ENCODE data around the gene CSAD.

Gene CSAD, protein sequence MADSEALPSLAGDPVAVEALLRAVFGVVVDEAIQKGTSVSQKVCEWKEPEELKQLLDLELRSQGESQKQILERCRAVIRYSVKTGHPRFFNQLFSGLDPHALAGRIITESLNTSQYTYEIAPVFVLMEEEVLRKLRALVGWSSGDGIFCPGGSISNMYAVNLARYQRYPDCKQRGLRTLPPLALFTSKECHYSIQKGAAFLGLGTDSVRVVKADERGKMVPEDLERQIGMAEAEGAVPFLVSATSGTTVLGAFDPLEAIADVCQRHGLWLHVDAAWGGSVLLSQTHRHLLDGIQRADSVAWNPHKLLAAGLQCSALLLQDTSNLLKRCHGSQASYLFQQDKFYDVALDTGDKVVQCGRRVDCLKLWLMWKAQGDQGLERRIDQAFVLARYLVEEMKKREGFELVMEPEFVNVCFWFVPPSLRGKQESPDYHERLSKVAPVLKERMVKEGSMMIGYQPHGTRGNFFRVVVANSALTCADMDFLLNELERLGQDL

DNA sequence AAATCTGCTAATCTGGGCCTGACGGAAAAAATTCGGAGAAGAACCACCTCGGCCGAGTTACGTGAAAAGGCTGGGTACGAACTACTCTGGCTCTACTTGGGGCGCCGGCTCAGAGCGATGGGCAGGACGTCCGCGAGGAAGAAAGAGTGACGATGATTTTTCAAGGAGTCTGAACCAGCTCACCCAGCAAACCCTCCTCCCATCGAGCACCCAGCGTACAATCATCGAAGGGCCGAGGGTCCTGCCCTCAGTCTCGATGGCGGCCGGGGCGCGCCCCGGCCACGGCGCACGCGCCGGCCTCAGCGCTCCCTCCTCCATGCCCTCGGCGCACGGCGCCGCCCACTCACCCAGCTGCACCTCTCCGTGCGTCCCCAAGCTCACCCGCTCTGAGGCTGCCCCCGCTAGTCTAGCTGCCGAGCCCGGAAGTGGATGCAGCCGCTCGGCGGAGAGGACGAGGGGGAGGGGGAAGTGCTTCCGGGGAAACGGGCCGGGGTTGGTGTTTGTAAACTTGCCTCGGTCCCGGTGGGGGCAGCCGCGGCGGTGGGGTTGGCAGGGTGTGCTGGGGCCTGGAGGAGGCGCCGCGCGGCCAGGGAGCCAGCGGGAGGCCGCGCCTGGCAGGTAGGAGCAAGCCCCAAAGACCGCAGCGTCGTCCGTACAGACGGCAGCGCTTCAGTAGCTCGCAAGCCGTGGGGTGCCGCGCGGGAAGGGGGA lies at the start of gene CSAD, which contains the start of gene ZNF740:
Gene CSAD, minus strand, starts transcription at position 706 of the 711 bp plus-strand sequence. CDS start 7,455 bp downstream, outside the sequence.
Gene ZNF740, plus strand, starts transcription at position 503 of the 711 bp plus-strand sequence. CDS start 1,262 bp downstream, outside the sequence.
- peak; percentile 91 to 96 for DNase-seq (ENCODE audit: low read depth in 2 of 2)

DNA sequence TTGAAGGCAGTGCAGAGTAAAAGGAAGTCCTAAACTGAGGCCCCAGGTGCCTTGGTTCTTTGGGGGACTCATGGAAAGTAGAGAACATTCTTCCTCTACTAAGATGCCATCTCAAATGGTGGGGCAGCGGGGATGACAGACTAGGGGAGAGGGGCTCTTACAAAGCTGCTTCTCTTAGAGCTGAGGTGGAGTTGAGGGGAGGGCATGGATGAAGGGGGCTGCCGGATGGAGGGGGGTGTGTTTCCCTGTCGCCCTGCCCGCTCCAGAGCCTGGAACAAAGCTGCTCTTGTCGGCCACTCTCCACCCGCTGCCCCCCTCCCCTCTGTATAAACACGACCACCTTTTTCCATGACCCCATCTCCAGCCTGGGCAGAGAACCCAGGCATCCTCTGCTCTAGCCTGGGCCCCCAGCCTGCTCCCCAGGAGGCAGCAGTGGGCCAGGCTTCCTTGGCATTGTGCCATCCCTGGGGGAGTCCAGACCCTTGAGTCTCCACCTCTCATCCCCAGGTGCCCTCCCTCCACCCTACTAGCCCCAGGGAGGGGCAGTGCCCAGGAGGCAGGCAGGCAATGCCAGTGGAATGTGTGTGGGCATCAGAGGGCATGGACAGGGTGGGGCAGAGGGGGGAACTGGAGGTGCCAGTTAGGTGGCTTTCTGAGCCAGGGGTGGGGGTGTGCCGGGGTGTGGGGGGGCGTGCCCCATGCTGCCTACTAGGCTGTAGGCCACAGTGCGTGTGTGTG lies 49.6 kb upstream of the CSAD start:
- no peak for DNase-seq (ENCODE audit: low read depth in 2 of 2)

DNA sequence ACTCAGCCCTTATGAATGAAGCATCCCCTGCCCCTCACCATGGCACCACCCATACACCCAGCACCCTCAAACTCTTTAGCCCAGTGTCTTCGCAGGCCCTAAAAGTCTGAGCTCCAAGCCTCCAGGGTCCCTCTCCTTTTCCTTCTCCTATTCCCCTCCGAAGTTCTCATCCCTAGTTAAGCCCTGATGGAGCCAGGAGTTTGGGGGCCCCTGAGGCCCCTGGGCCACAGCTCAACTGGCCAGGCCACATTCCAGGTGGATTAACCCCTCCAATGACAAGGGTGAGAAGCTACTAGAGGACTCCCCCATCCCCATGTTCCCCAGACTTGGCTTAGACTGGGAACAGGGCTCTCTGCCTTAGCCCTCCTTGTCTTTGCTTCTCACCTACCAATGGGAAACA lies 48.7 kb upstream of the CSAD start:
- no peak for DNase-seq (ENCODE audit: low read depth in 2 of 2)

DNA sequence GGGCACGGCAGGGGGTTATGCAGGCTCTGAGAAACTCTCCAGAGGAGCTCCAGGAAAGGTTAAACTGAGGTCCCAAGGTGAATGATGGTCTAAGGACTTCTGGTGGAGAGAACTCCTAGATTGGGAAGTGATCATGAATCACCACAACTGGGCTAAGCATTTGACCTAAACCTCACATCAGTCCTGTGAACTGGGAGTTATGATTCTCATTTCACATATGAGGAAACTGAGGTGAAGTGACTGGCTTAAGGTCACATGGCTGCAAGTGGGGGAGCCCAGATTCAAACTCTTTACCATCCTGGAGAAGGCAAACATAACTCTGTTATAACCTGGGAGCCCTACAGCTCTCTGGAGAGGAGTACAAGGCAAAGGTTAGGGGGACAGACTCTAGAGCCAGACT lies 47.1 kb upstream of the CSAD start:
- DNase-seq (ENCODE audit: low read depth in 2 of 2): no peak

DNA sequence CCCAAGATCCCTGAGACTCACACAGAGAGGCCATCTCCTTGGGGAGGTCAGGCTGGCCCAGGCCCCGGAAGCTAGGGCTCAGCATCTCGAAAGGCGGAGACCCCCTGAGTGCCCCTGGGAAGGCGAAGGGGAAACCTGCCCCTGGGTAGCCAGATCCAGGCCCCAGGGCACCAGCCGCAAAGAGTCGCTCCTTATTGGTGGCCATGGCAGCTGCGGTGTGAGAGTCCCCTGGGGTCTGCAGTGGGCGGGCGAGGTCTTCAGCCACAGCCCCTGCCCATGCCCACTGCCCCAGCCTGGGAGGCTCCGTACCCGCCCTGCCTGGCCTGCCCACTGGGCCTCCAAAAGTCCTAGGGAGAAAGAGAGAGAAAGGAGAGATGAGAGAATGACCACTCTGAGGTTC lies 46.6 kb upstream of the CSAD start:
- no peak for DNase-seq (ENCODE audit: low read depth in 2 of 2)

DNA sequence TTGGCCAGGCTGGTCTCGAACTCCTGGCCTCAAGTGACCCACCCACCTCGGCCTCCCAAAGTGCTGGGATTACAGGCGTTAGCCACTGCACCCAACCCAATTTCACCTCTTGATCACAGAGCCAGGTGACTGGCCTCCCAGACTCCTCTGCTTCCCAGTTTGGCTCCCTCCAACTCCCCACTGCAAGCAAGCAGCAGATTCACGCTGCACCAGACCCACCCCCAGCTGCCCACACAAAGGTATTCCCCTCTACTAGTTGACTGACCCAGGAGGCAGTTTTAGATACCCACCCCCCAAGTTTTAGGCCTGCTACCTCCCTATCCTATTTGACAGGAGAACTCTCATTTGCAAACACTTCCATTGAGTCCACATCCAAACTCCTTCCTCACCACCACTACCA lies 46.1 kb upstream of the CSAD start:
- no peak for DNase-seq (ENCODE audit: low read depth in 2 of 2)

DNA sequence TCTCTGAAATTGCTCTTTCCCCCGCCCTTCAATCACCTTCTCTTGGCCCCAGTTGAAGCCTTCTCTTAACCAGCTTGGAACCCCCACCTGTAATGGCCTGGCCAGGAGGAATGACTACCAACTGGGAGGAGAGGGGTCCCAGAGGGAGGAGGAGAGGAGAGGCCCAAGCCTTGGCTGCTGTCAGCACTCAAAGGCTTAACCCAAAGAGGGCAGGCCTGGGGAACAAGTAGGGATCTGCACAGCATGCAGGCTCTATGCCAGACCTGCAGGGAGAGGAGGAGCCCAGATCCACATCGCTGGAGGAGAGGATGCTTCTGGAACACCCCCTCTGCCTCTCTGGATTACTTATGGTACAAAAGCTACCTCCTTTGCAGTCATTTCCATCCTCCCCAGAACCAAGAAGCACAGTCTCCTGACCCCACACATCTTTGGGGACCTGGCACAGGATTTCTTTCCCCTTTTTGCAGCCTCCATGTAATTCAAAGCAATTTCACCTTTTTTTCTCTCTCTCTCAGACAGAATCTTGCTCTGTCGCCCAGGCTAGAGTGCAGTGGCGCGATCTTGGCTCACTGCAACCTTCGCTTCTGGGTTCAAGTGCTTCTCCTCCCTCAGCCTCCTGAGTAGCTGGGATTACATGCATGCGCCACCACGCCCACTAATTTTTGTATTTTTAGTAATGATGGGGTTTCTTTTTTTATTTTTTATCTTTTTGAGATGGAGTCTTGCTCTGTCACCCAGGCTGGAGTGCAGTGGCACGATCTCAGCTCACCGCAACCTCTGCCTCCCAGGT lies 45.1 kb upstream of the CSAD start:
- DNase-seq (ENCODE audit: low read depth in 2 of 2): no peak

DNA sequence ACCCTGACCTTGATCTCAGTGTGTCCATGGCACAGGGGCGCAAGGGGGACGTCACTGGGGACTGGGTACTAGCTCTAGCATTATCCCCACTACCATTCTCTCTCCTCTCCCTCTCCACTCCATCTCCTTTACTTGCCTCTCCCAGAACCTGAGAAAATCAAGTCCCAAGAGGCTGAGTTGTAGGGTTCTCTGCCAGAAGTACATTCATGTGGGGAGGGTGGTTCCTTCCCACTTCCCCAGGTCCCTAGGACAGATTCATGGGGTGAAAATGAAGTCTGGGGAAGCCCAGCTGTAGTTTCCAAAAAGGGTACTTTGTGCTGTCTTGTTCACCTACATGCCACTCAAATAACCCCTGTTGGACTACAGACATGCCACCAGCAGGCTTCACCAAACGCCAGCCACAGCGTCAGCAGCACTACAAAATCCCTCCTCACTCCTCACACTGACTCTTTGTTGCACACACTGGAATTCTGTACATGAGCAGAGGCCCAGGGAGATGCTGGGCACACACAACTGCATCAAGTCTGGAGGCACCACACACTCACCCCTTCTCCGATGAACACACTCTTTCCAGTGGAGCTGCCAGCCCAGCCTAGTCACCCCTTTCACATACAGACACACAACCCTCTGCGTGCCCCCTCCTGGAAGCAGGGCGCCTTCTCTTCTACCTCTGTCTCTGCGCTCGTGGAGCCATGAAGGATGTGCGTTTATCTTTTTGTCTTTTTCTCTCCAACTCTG lies 44.3 kb upstream of the CSAD start:
- no peak for DNase-seq (ENCODE audit: low read depth in 2 of 2)

DNA sequence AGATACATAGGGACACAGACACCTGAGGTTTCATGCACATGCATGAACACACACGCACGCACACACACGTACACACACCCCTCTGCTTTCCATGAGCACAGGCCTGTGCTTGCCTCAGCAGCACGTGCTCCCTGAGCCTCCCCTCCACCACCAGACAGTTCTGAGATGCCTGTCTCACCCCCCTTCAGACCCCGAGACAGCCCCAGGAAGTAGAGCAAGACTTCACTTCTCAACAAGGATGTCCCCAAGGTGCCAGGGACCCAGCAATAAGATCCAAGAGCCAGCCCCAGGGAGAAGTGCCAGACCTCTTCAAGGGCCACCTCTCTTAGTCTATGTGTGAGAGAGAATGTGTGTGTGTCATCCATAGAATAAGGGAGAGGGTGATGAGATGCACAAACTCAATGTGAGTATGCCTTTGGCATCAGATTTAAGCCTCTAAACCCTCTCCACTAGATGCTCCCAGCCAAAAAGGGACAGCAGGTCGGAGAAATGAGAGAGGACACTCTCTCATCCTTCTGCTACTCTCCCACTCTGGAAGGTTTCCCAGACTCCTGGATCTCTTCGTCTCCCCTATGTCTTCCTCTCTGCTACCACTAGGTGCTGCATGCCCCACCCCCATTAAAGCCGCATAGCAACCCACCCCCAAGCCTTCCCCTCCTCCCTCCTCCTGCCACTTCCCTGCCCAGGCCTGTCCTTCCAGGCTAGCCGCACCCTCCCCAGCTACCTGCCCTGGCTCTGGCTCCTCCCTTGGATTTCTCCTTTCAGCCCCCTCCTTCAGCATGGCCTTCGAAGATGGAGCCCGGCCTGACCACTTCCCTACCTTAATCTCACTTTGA lies 43.6 kb upstream of the CSAD start:
- DNase-seq (ENCODE audit: low read depth in 2 of 2): no peak

DNA sequence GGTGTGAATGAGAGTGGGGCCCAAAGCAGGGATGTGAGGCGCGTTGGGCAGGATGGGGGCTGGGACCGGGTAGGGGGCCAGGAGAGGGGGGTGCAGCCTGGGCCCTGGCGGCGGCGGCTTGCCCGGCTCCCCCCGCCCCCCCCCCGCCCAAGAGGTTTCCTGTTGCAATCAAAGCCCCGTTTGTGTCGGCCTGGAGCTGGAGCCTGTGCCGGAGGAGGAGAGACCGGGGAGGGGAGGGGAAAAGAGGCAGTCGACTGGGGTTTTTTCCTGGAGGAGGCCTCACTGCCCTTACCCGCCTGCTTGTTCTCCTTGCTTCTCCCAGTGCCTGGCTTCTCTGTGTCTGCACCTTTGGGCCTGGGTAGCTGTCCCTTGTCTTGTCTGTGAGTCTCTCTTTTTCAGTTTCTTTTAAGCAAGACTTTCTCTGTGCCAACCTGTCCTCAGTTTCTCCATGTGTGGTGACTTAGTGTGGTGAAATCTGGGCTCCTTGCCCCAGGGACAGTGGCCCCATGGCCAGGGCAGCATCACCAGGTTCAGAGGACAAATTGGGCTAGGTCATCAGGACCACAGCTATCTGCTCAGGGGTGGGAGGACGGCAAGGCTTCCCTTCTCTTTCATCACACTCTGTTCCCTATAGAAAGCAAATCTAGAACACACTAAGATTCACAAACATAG lies 42.8 kb upstream of the CSAD start:
- no peak for DNase-seq (ENCODE audit: low read depth in 2 of 2)

DNA sequence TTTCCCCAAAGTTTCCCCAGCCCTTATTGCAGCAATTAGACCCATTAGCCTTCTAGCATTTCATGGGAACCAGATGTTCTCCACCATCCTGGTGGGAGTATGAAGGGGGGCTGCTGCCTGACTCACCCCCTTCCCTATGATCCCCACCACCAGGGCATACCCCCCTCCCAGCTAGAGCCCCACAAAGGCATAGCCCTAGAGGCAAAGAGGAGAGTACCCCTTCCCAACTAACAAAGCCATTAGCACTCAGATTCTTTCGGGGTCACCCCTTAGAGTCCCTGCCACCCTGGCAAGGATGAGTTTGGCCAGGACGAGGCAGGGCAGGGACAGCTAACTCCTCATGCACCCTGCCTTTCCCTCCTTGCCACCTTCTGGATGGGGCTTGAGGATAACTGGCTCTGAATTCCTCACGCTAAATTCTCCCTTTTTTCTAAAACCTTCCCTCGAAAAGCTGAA lies 42.1 kb upstream of the CSAD start:
- no peak for DNase-seq (ENCODE audit: low read depth in 2 of 2)

DNA sequence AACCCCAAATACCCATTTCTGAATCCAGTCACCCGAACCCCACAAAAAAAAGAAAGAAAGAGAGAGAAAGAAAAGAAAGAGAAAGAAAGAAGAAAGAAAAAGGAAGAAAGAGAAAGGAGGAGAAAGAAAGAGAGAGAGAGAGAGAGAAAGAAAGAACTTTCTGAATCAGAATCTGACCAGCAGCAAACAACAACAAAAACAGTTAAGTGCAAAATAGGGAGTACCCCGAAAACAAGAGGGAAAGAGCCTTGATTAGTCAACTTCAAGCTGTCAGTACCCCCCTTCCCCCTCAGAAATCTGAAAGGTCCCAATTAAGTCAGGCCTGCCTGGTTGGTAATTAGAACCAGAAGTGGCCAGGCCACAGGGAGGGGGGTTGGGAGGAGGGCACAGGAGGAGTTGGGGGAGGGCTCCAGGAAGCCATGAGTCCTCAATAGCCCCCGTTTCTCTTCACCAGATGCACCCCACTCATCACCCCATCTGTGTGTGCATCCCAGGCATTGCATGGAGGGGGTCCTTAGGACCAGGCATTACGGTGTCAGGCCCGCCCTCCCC lies 41.5 kb upstream of the CSAD start:
- DNase-seq (ENCODE audit: low read depth in 2 of 2): no peak

DNA sequence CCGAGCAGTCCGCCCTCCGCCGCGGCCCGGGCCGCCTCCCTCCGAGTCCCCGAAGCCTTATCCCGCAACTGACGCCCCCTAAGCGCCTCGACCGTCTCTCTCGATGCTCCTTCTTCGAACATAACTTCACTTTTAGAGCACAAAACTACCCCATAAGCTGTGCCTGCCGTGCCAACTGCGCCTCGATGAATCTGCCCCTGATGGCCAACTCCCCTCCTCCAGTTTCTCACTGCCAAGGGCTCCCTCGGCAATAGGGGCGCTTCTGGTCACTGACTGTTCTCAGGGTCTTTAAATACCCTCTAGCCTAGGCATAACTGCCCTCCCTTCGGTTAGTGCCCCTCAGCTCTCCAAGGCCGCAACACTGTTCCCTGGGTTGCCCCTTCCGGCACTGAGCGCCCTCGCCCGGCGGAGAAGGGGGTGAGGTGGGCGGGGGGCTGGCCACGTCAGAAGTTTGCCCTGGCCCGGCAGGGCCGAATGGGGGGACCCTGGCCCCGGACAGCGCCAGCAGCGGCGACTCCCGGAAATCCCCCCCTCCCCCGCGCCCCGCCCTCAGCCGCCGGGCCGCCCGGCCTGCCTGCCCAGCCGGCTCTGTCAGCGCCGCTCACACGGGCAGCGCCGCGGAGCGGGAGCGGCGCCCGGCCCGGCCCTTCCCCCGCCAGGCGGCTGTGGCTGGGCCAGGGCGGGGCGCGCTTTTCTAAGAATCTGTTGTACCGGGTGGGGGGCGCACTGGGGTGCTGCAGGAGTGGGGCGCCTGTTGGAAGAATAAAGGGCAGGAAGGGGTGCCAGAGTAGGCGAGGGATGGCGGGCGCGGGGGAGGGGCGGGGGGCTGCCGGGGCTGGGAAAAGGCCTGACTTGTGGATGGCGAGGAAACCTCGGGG lies 40.7 kb upstream of the CSAD start:
- no peak for DNase-seq (ENCODE audit: low read depth in 2 of 2)

DNA sequence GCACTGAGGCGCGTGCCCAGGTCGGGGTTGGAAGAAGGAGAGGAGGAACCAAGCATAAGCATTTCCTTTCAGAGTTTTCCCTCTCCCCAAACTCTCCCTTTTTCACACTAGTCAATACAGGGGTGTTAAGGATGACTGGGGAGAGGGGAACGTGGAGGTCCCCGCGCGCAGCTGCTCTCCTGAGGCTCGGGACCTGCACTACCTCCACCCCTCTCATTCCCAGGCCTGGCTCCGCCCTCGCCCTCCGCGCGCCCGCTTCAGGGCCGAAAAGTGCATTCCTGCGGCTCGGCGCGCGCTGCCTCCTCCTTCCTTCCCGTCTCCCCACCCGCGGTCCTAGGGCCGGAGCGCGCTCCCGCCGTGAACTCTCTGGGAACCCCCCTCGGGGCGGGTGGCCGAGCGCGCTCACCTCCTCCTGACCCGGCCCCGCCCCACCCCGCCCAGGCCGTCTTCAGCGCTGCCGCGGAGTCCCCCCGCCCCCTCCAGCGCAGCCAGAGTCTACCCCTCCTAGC lies 40.0 kb upstream of the CSAD start:
- DNase-seq (ENCODE audit: low read depth in 2 of 2): peak; percentile 53 to 70

DNA sequence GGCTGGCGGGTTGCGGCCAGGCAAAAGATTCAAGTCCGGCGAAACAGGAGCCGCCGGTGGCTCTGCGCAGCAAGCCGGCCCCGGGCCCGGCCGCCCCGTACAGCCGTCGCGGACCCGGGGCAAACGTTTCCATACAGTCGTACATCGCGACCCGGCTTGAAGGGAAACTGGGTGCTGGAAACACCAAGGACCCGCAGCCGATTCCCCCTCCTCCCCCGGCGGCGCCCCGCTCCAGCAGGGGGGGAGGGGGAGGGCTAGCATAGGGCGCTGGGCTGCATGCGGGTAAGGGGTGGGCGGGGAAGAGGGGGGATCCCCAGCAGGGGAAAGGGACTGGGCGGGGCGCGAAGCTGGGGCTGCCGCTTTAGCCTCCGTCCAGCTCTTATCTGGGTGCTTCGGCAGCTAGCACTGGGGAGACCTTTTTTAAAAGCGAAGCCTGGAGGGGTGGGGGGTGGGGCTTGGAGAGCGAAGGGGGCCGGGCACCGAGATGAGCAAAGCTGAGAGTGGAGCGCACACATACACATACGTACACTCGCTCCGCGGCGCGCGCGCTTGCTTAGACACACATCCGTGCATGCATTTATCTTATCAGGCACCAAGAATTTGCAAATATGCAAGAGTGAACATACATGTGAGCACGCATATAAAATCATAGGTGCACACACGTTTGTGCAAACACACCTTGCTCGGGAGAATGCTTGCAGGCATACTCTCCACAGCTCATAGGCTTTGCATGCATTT lies 39.4 kb upstream of the CSAD start:
- peak; percentile 59 to 60 for DNase-seq (ENCODE audit: low read depth in 2 of 2)

DNA sequence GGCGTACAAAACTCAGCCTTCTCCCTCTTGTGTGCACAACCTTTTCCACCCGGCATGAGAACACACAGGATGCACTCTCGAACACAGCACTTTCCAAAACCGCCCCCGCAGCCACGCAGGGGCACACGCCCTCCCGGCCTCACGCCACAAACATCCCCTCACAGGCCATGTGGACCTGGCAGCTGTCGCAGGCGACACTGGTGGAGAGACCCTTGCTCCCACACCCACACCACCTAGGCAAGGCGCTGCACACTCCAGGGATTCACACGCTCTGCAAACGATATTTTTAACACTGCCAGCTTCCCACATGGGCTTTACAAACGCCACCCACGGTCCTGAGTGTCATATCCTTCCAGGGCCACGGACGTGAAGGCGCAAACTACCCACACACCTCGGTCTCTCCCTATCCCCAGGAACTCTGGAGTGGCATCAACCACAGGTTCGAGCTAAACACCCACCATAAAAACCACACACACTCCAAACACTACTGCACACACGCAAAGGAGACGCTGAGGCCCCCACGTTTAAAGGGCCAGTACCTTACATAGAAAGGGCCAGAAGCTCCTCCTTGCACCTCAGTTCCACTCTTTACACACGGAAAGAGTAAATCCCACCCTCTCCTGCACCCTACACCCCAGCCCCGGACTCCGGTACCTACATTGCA lies 38.7 kb upstream of the CSAD start:
- DNase-seq (ENCODE audit: low read depth in 2 of 2): no peak

All from stimulated activated CD8-positive, alpha-beta memory T cell treated with anti-CD3 and anti-CD28 coated beads, Interleukin-2, amount 100 ng/mL, for 1 hour (primary cell).